GM12878 (cell line): Measurements from ENCODE around the gene ATXN2. TPM values are rescaled to one million over a fixed set of nuclear protein-coding genes. Genes with fewer than 3 reads are reported as not detected.

ENCODE experiments used
- ATAC-seq: fragments of 200-7000 bp; cut with Tn5 transposase; 3 replicates; pipeline ENCODE4 v1.9.1; 2020; ENCODE audit warnings: mild to moderate bottlenecking, moderate library complexity
- BruUV-seq: library from RNA; stranded (reverse); fragments of 400-500 nt; replicated peaks from 2 replicates; lab custom pipeline; 2021; lab: Mats Ljungman, UMichigan
- CTCF ChIA-PET: fragments of 300-600 bp; sonication (Branson Sonifier 250); formaldehyde crosslinking; extraction: SDS; loops from one replicate; lab custom pipeline; 2021; ENCODE audit warnings: inconsistent platforms; lab: Yijun Ruan, JAX
- POLR2A ChIA-PET: fragments of 350-600 bp; formaldehyde crosslinking; extraction: SDS; loops from one replicate; lab custom pipeline; 2021; ENCODE audit warnings: inconsistent platforms; lab: Charles Lee
- RAD21 ChIA-PET: fragments of 300-600 bp; sonication (Branson Sonifier 250); formaldehyde crosslinking; loops from one replicate; lab custom pipeline; 2023; ENCODE audit warnings: antibody characterized with exemption; ENCODE audit not compliant: unreplicated experiment; lab: Charles Lee
- SMC1A ChIA-PET: fragments of 300-600 bp; sonication (Branson Sonifier 250); formaldehyde crosslinking; loops from one replicate; lab custom pipeline; 2023; ENCODE audit not compliant: unreplicated experiment, uncharacterized antibody; lab: Charles Lee
- DNase-seq: peaks from one replicate; pipeline ENCODE4 v3.0.0-alpha.2; 2011; ENCODE audit warnings: low read depth, low spot score
- FAIRE-seq: peaks from 3 replicates; lab custom pipeline; 2011; peaks lifted over from hg19 to GRCh38; lab: Jason Lieb, UNC
- H2AFZ ChIP-seq: 2 replicates; pipeline ENCODE4 v1.6.0; 2011; ENCODE audit warnings: low read depth, low read length, control low read depth; ENCODE audit not compliant: control insufficient read depth
- H3K27ac ChIP-seq: 2 replicates; pipeline ENCODE4 v1.5.1; 2011; ENCODE audit warnings: control low read depth; ENCODE audit not compliant: control insufficient read depth, insufficient read depth
- H3K27me3 ChIP-seq, 2 experiments: replicated peaks in 1 of 2; 2 replicates each; pipeline versions ENCODE4 v1.6.0 to v1.6.1; 2011; ENCODE audit warnings: low read length in 1 of 2; ENCODE audit not compliant: control insufficient read depth in 2 of 2, insufficient read depth in 2 of 2
- H3K36me3 ChIP-seq, 2 experiments: 2 replicates each; pipeline ENCODE4 v1.5.1; 2011; ENCODE audit warnings: low read length in 1 of 2; ENCODE audit not compliant: control insufficient read depth in 2 of 2, insufficient read depth in 2 of 2
- H3K4me1 ChIP-seq: 2 replicates; pipeline ENCODE4 v1.6.1; 2011; ENCODE audit warnings: mild to moderate bottlenecking, low read length, moderate library complexity, mixed read lengths; ENCODE audit not compliant: control insufficient read depth, insufficient read depth
- H3K4me2 ChIP-seq: 2 replicates; pipeline ENCODE4 v1.6.0; 2011; ENCODE audit warnings: control low read depth; ENCODE audit not compliant: control insufficient read depth, insufficient read depth
- H3K4me3 ChIP-seq: fragments of 200-600 bp; sonication (generic); 2 replicates; pipeline ENCODE4 v1.5.1; 2016
- H3K79me2 ChIP-seq: 2 replicates; pipeline ENCODE4 v1.6.0; 2011; ENCODE audit warnings: low read length; ENCODE audit not compliant: control insufficient read depth, insufficient read depth
- H3K9ac ChIP-seq: 2 replicates; pipeline ENCODE4 v1.8.0; 2011; ENCODE audit warnings: low read length, control low read depth, mixed read lengths; ENCODE audit not compliant: control insufficient read depth, insufficient read depth
- H3K9me3 ChIP-seq: replicated peaks from 3 replicates; pipeline ENCODE4 v1.5.1; 2011; ENCODE audit warnings: mild to moderate bottlenecking, low read length; ENCODE audit not compliant: control insufficient read depth, insufficient read depth
- H4K20me1 ChIP-seq: 2 replicates; pipeline ENCODE4 v1.6.0; 2011; ENCODE audit not compliant: control insufficient read depth, insufficient read depth
- CTCF ChIP-seq, 3 experiments: IDR thresholded peaks in 2 of 3; conservative IDR thresholded peaks in 1 of 3; 2 replicates each; pipeline ENCODE4 v1.5.1; 2011; ENCODE audit warnings: low read depth in 3 of 3, low read length in 3 of 3, mild to moderate bottlenecking in 3 of 3, control low read depth in 2 of 3, moderate library complexity in 2 of 3, inconsistent platforms in 1 of 3, mixed read lengths in 1 of 3; ENCODE audit not compliant: control insufficient read depth in 2 of 3, insufficient read depth in 1 of 3; ENCODE audit errors: extremely low read depth in 1 of 3
- EED ChIP-seq: sonication (generic); IDR thresholded peaks from 2 replicates; pipeline ENCODE4 v1.6.1; 2016; ENCODE audit warnings: antibody characterized with exemption, low read depth
- IKZF1 ChIP-seq: fragments of 450-650 bp; conservative IDR thresholded peaks from 2 replicates; pipeline ENCODE4 v1.6.1; 2017; ENCODE audit warnings: antibody characterized with exemption, mild to moderate bottlenecking
- JUNB ChIP-seq: IDR thresholded peaks from 2 replicates; pipeline ENCODE4 v1.6.1; 2016; ENCODE audit warnings: antibody characterized with exemption, mild to moderate bottlenecking
- MTA2 ChIP-seq: fragments of 450-650 bp; IDR thresholded peaks from 2 replicates; pipeline ENCODE4 v1.6.1; 2016; ENCODE audit warnings: low read depth, mild to moderate bottlenecking, moderate library complexity
- RCOR1 ChIP-seq: conservative IDR thresholded peaks from 2 replicates; pipeline ENCODE4 v1.6.1; 2012; ENCODE audit warnings: low read depth, low read length, improper control_type of control experiment
- RFX5 ChIP-seq: IDR thresholded peaks from 2 replicates; pipeline ENCODE4 v1.6.1; 2011; ENCODE audit warnings: low read depth, low read length, improper control_type of control experiment
- SRF ChIP-seq, 2 experiments: IDR thresholded peaks; 2 replicates each; pipeline ENCODE4 v1.6.1; 2011; ENCODE audit warnings: low read depth in 2 of 2, low read length in 2 of 2, mild to moderate bottlenecking in 1 of 2, moderate library complexity in 1 of 2
- TCF3 ChIP-seq: IDR thresholded peaks from 2 replicates; pipeline ENCODE4 v1.6.1; 2012; ENCODE audit warnings: low read depth, mild to moderate bottlenecking, low read length, borderline replicate concordance; ENCODE audit not compliant: insufficient read depth
- TCF7 ChIP-seq: IDR thresholded peaks from 2 replicates; pipeline ENCODE4 v1.6.1; 2014; ENCODE audit warnings: antibody characterized with exemption, borderline replicate concordance
- WGBS: methylation state at CpG from one replicate; pipeline ENCODE4 v1.1.6; 2016; ENCODE audit warnings: low lambda C conversion rate; ENCODE audit not compliant: insufficient replicate concordance, insufficient coverage; ENCODE audit errors: missing lambda C conversion rate; 5-methylcytosine and 5-hydroxymethylcytosine counted together
- in situ Hi-C: fragments of 300-500 bp; cut with MboI; formaldehyde crosslinking; loops from 9 replicates; pipeline ENCODE4 v1.14.3; 2018; ENCODE audit warnings: mixed read lengths
- intact Hi-C: fragments of 100-400 bp; cut with micrococcal nuclease; formaldehyde crosslinking; loops from one replicate; pipeline ENCODE4 v1.14.2; 2022; ENCODE audit not compliant: unreplicated experiment
- polyA plus RNA-seq, 11 experiments: library from polyadenylated mRNA; depleted of rRNA in 4 of 11; unstranded in 6 of 11; stranded (reverse) in 5 of 11; fragments of >200 nt; fragmentation: Nextera tagmentation in 4 of 11; fragmentation: Illumina TruSeq in 1 of 11; extraction: Ambion mirVana in 4 of 11; extraction: Trizol in 1 of 11; gene quantifications; 1 replicate in 1 of 11; 2 replicates in 10 of 11; pipeline versions ENCODE4 v1.2.1 to v1.2.3, GENCODE V29; 2011 to 2016; ENCODE audit warnings: inconsistent platforms in 2 of 11, missing spikeins in 2 of 11, low read depth in 1 of 11
- total RNA-seq, 4 experiments: library from RNA; depleted of rRNA in 3 of 4; stranded (reverse); fragments of >200 nt in 3 of 4; fragmentation: Illumina TruSeq in 1 of 4; extraction: Trizol in 1 of 4; gene quantifications; 2 replicates each; pipeline versions ENCODE4 v1.2.1 to v1.2.3, GENCODE V29; 2013 to 2021

Gene ATXN2
- total and polyA plus RNA-seq, 10 of the 15 experiments (the other 5 are each of a cell fraction or from before 2014, with no cell fraction given) = 8.8 to 31.5 (median 19.0) TPM

- Histone ChIP-seq H3K9ac (no peak overlapping the region), H3K4me1 (peaks cover 93% of the 10 kb centered on the region), H3K79me2 (peaks cover 90% of the 10 kb centered on the region), H3K9me3 (no peaks in the 10 kb centered on the region), H3K4me3 (no peak overlapping the region), H4K20me1 (0 out of 2 replicates have a peak, but pooled peaks cover 2% of the 10 kb centered on the region), H3K27ac (no peak overlapping the region), H3K36me3 (peaks cover 20 to 31% of the 10 kb centered on the region in 2 experiments), H3K4me2 (no peak overlapping the region), H2AFZ (no peak overlapping the region), H3K27me3 (no peaks in the 10 kb centered on the region)
- ATAC-seq (no peak), DNase-seq (no peak), FAIRE-seq (no peak)
- no TSS peak for BruUV-seq
- POLR2A ChIA-PET = interaction anchor here (0.8 to 2.0 kb wide), 2 partner anchors 33 to 37 kb away, joined by 3 to 4 read pairs; no protein-coding TSS in a partner anchor
- intact Hi-C loops (no loop called here), in situ Hi-C loops (loop anchor here (25.0 kb wide), 1 partner anchor 1773 kb away; the partner anchor contains the start of gene TPCN1)
- RAD21 ChIA-PET = interaction anchor here (1.3 to 22.6 kb wide), 2 partner anchors 12 to 35 kb away, joined by 3 to 804 read pairs; partner anchors contain the start of gene SH2B3
- no peak for TF ChIP-seq SRF (IDR thresholded peaks at IDR 0.05; ENCODE audit: low read depth in 2 of 2, low read length in 2 of 2)
- no peak for TF ChIP-seq RCOR1
- TF ChIP-seq RFX5 = no peak
- TF ChIP-seq EED = no peak
- TF ChIP-seq IKZF1 = no peak
- TF ChIP-seq CTCF (IDR thresholded peaks at IDR 0.05 in 2 of 3, conservative IDR thresholded peaks at IDR 0.05 in 1 of 3; ENCODE audit: control insufficient read depth in 2 of 3, extremely low read depth in 1 of 3, insufficient read depth in 1 of 3, low read depth in 3 of 3, low read length in 3 of 3) = no peak
- TF ChIP-seq TCF7 = no peak
- TF ChIP-seq JUNB = no peak
- no peak for TF ChIP-seq MTA2
- no peak for TF ChIP-seq TCF3
- SMC1A ChIA-PET = interaction anchor here (7.8 kb wide), 1 partner anchor 42 kb away, joined by 73 read pairs; no protein-coding TSS in a partner anchor
- CTCF ChIA-PET = interaction anchor here (3.6 to 27.3 kb wide), 2 partner anchors 11 to 37 kb away, joined by 21 to 1117 read pairs; partner anchors contain the start of gene SH2B3
- WGBS = 73% methylated on average over 5 of the region's 5 CpGs
Observed at GRCh38 chr12:111439657-111440151, 159.4 kb downstream of the ATXN2 start.
